ENCODE data around the gene GUCA2A.

GRCh38 chr1:42122408-42122807, 42.1 kb downstream of the GUCA2A start:
- TF ChIP-seq TEAD4 (IDR thresholded peaks at IDR 0.05) (no peak), YY1 (IDR thresholded peaks at IDR 0.05; ENCODE audit: low read depth) (no peak), TCF12 (IDR thresholded peaks at IDR 0.05; ENCODE audit: low read depth) (no peak), MAX (IDR thresholded peaks at IDR 0.05) (no peak), TAF1 (IDR thresholded peaks at IDR 0.05; ENCODE audit: low read depth) (no peak), EGR1 (IDR thresholded peaks at IDR 0.05) (no peak), RAD21 (IDR thresholded peaks at IDR 0.05; ENCODE audit: low read depth) (no peak), REST (IDR thresholded peaks at IDR 0.05; ENCODE audit: low read depth) (no peak), NFIC (IDR thresholded peaks at IDR 0.05) (no peak), EP300 (IDR thresholded peaks at IDR 0.05; ENCODE audit: borderline replicate concordance) (no peak), FOXM1 (IDR thresholded peaks at IDR 0.05; ENCODE audit: borderline replicate concordance, low read depth) (no peak), CEBPB (IDR thresholded peaks at IDR 0.05) (no peak), ZBTB7A (IDR thresholded peaks at IDR 0.05; ENCODE audit: low read depth) (no peak), CREB1 (IDR thresholded peaks at IDR 0.05; ENCODE audit: low read depth) (no peak)
